Trophoblast cell (in vitro differentiated cells and primary cell): Measurements from ENCODE around the gene RPL22L1.
"Not testable (repeated sequence)": the region's sequence is repeated elsewhere in the genome, so short reads cannot be mapped to it uniquely, and the experiment has no call there.

Source experiments
- DNase-seq, 2 donors: peaks; one replicate each; pipeline ENCODE4 v3.0.0-alpha.2; 2016
- H2AFZ ChIP-seq: 2 replicates; pipeline ENCODE4 v1.6.1; 2013; ENCODE audit warnings: low read length, moderate library complexity, mild to moderate bottlenecking; ENCODE audit not compliant: insufficient read depth, poor library complexity
- H2AK5ac ChIP-seq: 2 replicates; pipeline ENCODE4 v1.6.1; 2013; ENCODE audit warnings: mild to moderate bottlenecking, low read length
- H2BK120ac ChIP-seq: 2 replicates; pipeline ENCODE4 v1.6.1; 2013; ENCODE audit warnings: low read length, mild to moderate bottlenecking, moderate library complexity; ENCODE audit not compliant: insufficient read depth, poor library complexity
- H2BK12ac ChIP-seq: 2 replicates; pipeline ENCODE4 v1.6.1; 2013; ENCODE audit warnings: mild to moderate bottlenecking, low read length, moderate library complexity
- H2BK5ac ChIP-seq: 2 replicates; pipeline ENCODE4 v1.6.1; 2013; ENCODE audit warnings: low read length, low read depth, moderate library complexity, mild to moderate bottlenecking; ENCODE audit not compliant: poor library complexity
- H3K14ac ChIP-seq: 2 replicates; pipeline ENCODE4 v1.6.1; 2013; ENCODE audit warnings: mild to moderate bottlenecking, low read length
- H3K18ac ChIP-seq: 2 replicates; pipeline ENCODE4 v1.6.1; 2013; ENCODE audit warnings: mild to moderate bottlenecking, low read length
- H3K23ac ChIP-seq: 2 replicates; pipeline ENCODE4 v1.6.1; 2013; ENCODE audit warnings: low read length
- H3K27ac ChIP-seq: 2 replicates; pipeline ENCODE4 v1.5.1; 2013; ENCODE audit warnings: low read depth, mild to moderate bottlenecking, inconsistent platforms, low read length, moderate library complexity
- H3K27me3 ChIP-seq: 2 replicates; pipeline ENCODE4 v1.6.1; 2013; ENCODE audit warnings: inconsistent platforms, mild to moderate bottlenecking, low read length, moderate library complexity; ENCODE audit not compliant: insufficient read depth
- H3K36me3 ChIP-seq, 2 experiments: 1 replicate in 1 of 2; 2 replicates in 1 of 2; pipeline ENCODE4 v1.6.1; 2013; ENCODE audit warnings: low read length in 2 of 2, mild to moderate bottlenecking in 2 of 2, moderate library complexity in 1 of 2; ENCODE audit not compliant: insufficient read depth in 2 of 2, control insufficient read depth in 1 of 2
- H3K4ac ChIP-seq: 2 replicates; pipeline ENCODE4 v1.6.1; 2013; ENCODE audit warnings: low read depth, mild to moderate bottlenecking, low read length, moderate library complexity
- H3K4me1 ChIP-seq, 2 experiments: 1 replicate in 1 of 2; 2 replicates in 1 of 2; pipeline ENCODE4 v1.6.1; 2013; ENCODE audit warnings: low read length in 2 of 2, mild to moderate bottlenecking in 2 of 2, moderate library complexity in 1 of 2; ENCODE audit not compliant: insufficient read depth in 2 of 2, control insufficient read depth in 1 of 2
- H3K4me2 ChIP-seq: 2 replicates; pipeline ENCODE4 v1.6.1; 2013; ENCODE audit warnings: inconsistent platforms, mild to moderate bottlenecking, low read length, moderate library complexity
- H3K4me3 ChIP-seq: 2 replicates; pipeline ENCODE4 v1.5.1; 2013; ENCODE audit warnings: mild to moderate bottlenecking, low read depth, low read length, inconsistent platforms
- H3K79me1 ChIP-seq: one replicate; pipeline ENCODE4 v1.6.1; 2013; ENCODE audit warnings: low read length
- H3K79me2 ChIP-seq: 2 replicates; pipeline ENCODE4 v1.6.1; 2013; ENCODE audit warnings: low read length, mild to moderate bottlenecking; ENCODE audit not compliant: control insufficient read depth, insufficient read depth, poor library complexity
- H3K9ac ChIP-seq: 2 replicates; pipeline ENCODE4 v1.6.1; 2013; ENCODE audit warnings: mild to moderate bottlenecking, low read length
- H3K9me3 ChIP-seq: 2 replicates; pipeline ENCODE4 v1.6.1; 2013; ENCODE audit warnings: low read depth, mild to moderate bottlenecking, control low read depth, inconsistent platforms, low read length; ENCODE audit not compliant: insufficient read depth
- H4K12ac ChIP-seq: 2 replicates; pipeline ENCODE4 v1.6.1; 2013; ENCODE audit warnings: low read depth, mild to moderate bottlenecking, low read length, moderate library complexity
- H4K8ac ChIP-seq: 2 replicates; pipeline ENCODE4 v1.6.1; 2013; ENCODE audit warnings: low read depth, mild to moderate bottlenecking, low read length, moderate library complexity
- H4K91ac ChIP-seq: one replicate; pipeline ENCODE4 v1.6.1; 2013; ENCODE audit warnings: low read depth, mild to moderate bottlenecking, low read length, moderate library complexity
- WGBS: extraction: QIAGEN DNeasy Blood & Tissue Kit; methylation state at CpG from one replicate; pipeline ENCODE4 v1.1.7; 2013; ENCODE audit warnings: missing lambda C conversion rate; ENCODE audit not compliant: insufficient read length, insufficient coverage; ENCODE audit errors: extremely low coverage; 5-methylcytosine and 5-hydroxymethylcytosine counted together

Gene RPL22L1

GRCh38 chr3:170817471-170817870 lies 52.5 kb downstream of the RPL22L1 start:
- not testable (repeated sequence) for H3K27ac ChIP-seq, H3K18ac ChIP-seq, H2BK5ac ChIP-seq, H3K9me3 ChIP-seq, H3K23ac ChIP-seq, H3K4me1 ChIP-seq, H4K8ac ChIP-seq, H2BK12ac ChIP-seq, H3K36me3 ChIP-seq, H3K9ac ChIP-seq, H4K91ac ChIP-seq, H3K4me3 ChIP-seq, H2AFZ ChIP-seq, H3K79me1 ChIP-seq, DNase-seq, H3K4ac ChIP-seq, H3K27me3 ChIP-seq, H4K12ac ChIP-seq, H2AK5ac ChIP-seq, H3K14ac ChIP-seq, H3K4me2 ChIP-seq, H3K79me2 ChIP-seq, H2BK120ac ChIP-seq
- WGBS, result no CpG with 5 or more reads among the region's 2 CpGs

GRCh38 chr3:170816841-170817240 lies 53.2 kb downstream of the RPL22L1 start:
- Histone ChIP-seq H3K4me2 (no peak overlapping the region), H3K9me3 (no peaks in the 10 kb centered on the region), H3K36me3 (no peaks in the 10 kb centered on the region), H3K14ac (no peak overlapping the region), H2BK120ac (no peak overlapping the region), H3K27me3 (no peaks in the 10 kb centered on the region), H2BK12ac (no peak overlapping the region), H4K12ac (no peak overlapping the region), H3K9ac (no peak overlapping the region), H2AK5ac (no peak overlapping the region), H3K27ac (no peak overlapping the region), H2AFZ (no peak overlapping the region), H2BK5ac (no peak overlapping the region), H4K8ac (no peak overlapping the region), H3K4ac (no peak overlapping the region), H4K91ac (no peak overlapping the region), H3K4me3 (no peak overlapping the region), H3K18ac (no peak overlapping the region), H3K79me2 (no peaks in the 10 kb centered on the region), H3K23ac (no peak overlapping the region), H3K79me1 (no peaks in the 10 kb centered on the region), H3K4me1 (no peaks in the 10 kb centered on the region)
- peak in 1 of 2 donors; percentile 37 for DNase-seq
- WGBS, result no CpG with 5 or more reads among the region's 2 CpGs

GRCh38 chr3:170816341-170816740 lies 53.7 kb downstream of the RPL22L1 start:
- H4K91ac ChIP-seq, result no peak overlapping the region
- H2AFZ ChIP-seq, result no peak overlapping the region
- no peak overlapping the region for H3K4ac ChIP-seq
- no peak overlapping the region for H2BK12ac ChIP-seq
- H2BK5ac ChIP-seq, result no peak overlapping the region
- H3K23ac ChIP-seq, result no peak overlapping the region
- no peaks in the 10 kb centered on the region for H3K27me3 ChIP-seq
- no peaks in the 10 kb centered on the region for H3K4me1 ChIP-seq
- no CpG with 5 or more reads among the region's 2 CpGs for WGBS
- no peak overlapping the region for H3K18ac ChIP-seq
- no peak overlapping the region for H4K8ac ChIP-seq
- DNase-seq, result no peak
- no peak overlapping the region for H2AK5ac ChIP-seq
- no peak overlapping the region for H2BK120ac ChIP-seq
- no peak overlapping the region for H3K9ac ChIP-seq
- H3K27ac ChIP-seq, result no peak overlapping the region
- H4K12ac ChIP-seq, result no peak overlapping the region
- H3K79me2 ChIP-seq, result no peaks in the 10 kb centered on the region
- H3K4me2 ChIP-seq, result no peak overlapping the region
- no peak overlapping the region for H3K14ac ChIP-seq
- H3K36me3 ChIP-seq, result no peaks in the 10 kb centered on the region
- no peaks in the 10 kb centered on the region for H3K79me1 ChIP-seq
- H3K9me3 ChIP-seq, result no peaks in the 10 kb centered on the region
- H3K4me3 ChIP-seq, result no peak overlapping the region

- Histone ChIP-seq H4K8ac (no peak overlapping the region), H2BK5ac (no peak overlapping the region), H3K79me1 (no peaks in the 10 kb centered on the region), H3K9ac (no peak overlapping the region), H3K27ac (no peak overlapping the region), H3K23ac (no peak overlapping the region), H2AK5ac (no peak overlapping the region), H3K27me3 (no peaks in the 10 kb centered on the region), H2BK120ac (no peak overlapping the region), H3K36me3 (no peaks in the 10 kb centered on the region), H3K79me2 (no peaks in the 10 kb centered on the region), H3K4ac (no peak overlapping the region), H2BK12ac (no peak overlapping the region), H2AFZ (no peak overlapping the region), H4K91ac (no peak overlapping the region), H3K4me1 (no peaks in the 10 kb centered on the region), H4K12ac (no peak overlapping the region), H3K18ac (no peak overlapping the region), H3K9me3 (no peaks in the 10 kb centered on the region), H3K14ac (no peak overlapping the region), H3K4me3 (no peak overlapping the region), H3K4me2 (no peak overlapping the region)
- WGBS, result no CpG with 5 or more reads among the region's 3 CpGs
- peak in 1 of 2 donors; percentile 42 for DNase-seq
Measured at GRCh38 chr3:170815936-170816335, 54.1 kb downstream of the RPL22L1 start.
